Heart left ventricle (tissue), 13 donors: ENCODE measurements around the gene CASQ2.

ENCODE experiments used
- POLR2A ChIP-seq, 2 donors: fragments of 450-650 bp; IDR thresholded peaks; one replicate each; pipeline ENCODE4 v1.6.1; 2017; ENCODE audit warnings: antibody characterized with exemption in 2 of 2, mild to moderate bottlenecking in 2 of 2, moderate library complexity in 2 of 2
- TF ChIP-seq, protein P1 (sequence below), 12 donors: fragments of 200-600 bp; sonication (generic) in 4 of 12; IDR thresholded peaks; one replicate each; pipeline versions ENCODE4 v1.5.0 to v1.8.0; 2018 to 2022; ENCODE audit warnings: antibody characterized with exemption in 12 of 12, mild to moderate bottlenecking in 5 of 12
- donor health status: ischemic (EF 13 %, LVEDD 7.1; RV severe dilation, severe dysfunction).
- donor health status: DM: no; HTN: yes; CAD: no.
- donor health status: DM: no; HTN: no; CAD: no.
- donor health status: ischemic (EF 25% LVEDD 6.9; RV normal size, moderate dysfunction).
- donor health status: ischemic (EF 25% LVEDD 5.7; RV mildly dilated, moderate dysfunction).
- donor health status: ischemic (EF 35%, LVEDD 5.7; RV mildly dilated, moderate dysfunction).
- donor health status: nonischemic (EF 11% LVEDD 7.7; RV severe dilation, severe dysfunction).
- donor health status: DM: yes; HTN: yes; CAD: no.
- donor health status: PGD.
- donor health status: ischemic (EF 29% LVEDD 5.4; RV normal size, mild dysfunction).
- donor health status: nonischemic (EF 23%, LVEDD 6.1; RV moderate dilation, normal function).

- TF ChIP-seq, protein P1, sequence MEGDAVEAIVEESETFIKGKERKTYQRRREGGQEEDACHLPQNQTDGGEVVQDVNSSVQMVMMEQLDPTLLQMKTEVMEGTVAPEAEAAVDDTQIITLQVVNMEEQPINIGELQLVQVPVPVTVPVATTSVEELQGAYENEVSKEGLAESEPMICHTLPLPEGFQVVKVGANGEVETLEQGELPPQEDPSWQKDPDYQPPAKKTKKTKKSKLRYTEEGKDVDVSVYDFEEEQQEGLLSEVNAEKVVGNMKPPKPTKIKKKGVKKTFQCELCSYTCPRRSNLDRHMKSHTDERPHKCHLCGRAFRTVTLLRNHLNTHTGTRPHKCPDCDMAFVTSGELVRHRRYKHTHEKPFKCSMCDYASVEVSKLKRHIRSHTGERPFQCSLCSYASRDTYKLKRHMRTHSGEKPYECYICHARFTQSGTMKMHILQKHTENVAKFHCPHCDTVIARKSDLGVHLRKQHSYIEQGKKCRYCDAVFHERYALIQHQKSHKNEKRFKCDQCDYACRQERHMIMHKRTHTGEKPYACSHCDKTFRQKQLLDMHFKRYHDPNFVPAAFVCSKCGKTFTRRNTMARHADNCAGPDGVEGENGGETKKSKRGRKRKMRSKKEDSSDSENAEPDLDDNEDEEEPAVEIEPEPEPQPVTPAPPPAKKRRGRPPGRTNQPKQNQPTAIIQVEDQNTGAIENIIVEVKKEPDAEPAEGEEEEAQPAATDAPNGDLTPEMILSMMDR (IDR thresholded peaks at IDR 0.05): no peak
- TF ChIP-seq POLR2A (IDR thresholded peaks at IDR 0.05): no peak
Observed at GRCh38 chr1:115757856-115758255, 10.7 kb downstream of the CASQ2 start.
